ENCODE measurements around the gene RINT1. TPM values are rescaled to one million over a fixed set of nuclear protein-coding genes. Genes with fewer than 3 reads are reported as not detected.
"Not testable (repeated sequence)": the region's sequence is repeated elsewhere in the genome, so short reads cannot be mapped to it uniquely, and the experiment has no call there.

The RINT1 gene
- total RNA-seq, 1 donor from 2014 or later: 25.7 TPM

DNA sequence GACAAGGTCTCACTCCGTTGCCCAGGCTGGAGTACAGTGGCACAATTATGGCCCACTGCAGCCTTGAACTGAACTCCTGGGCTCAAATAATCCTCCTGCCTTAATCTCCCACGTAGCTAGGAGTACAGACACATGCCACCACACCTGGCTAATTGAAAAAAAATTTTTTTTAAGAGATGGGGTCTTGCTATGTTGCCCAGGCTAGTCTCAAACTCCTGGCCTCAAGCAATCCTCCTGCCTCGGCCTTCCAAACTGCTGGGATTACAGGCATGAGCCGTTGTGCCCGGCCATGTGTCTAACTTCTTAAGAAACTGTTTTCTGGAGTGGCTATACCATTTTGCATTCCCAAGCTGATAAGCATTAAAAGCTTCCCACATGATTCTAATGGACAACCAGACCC, 58.8 kb downstream of the RINT1 start:
- H3K4me3 Mint-ChIP-seq (ENCODE audit: low read depth): no peak overlapping the region
- no peaks in the 10 kb centered on the region for H3K9me3 Mint-ChIP-seq
- no peak overlapping the region for H3K27ac Mint-ChIP-seq
- peaks cover 14% of the 10 kb centered on the region for H3K4me1 Mint-ChIP-seq (ENCODE audit: low read depth)
- intact Hi-C loops (cut with micrococcal nuclease): no loop called here
- peaks cover 7% of the 10 kb centered on the region for H3K27me3 Mint-ChIP-seq (ENCODE audit: low read depth)
- no peak for DNase-seq (ENCODE audit: low spot score)
- H3K36me3 Mint-ChIP-seq (ENCODE audit: low read depth): no peaks in the 10 kb centered on the region

DNA sequence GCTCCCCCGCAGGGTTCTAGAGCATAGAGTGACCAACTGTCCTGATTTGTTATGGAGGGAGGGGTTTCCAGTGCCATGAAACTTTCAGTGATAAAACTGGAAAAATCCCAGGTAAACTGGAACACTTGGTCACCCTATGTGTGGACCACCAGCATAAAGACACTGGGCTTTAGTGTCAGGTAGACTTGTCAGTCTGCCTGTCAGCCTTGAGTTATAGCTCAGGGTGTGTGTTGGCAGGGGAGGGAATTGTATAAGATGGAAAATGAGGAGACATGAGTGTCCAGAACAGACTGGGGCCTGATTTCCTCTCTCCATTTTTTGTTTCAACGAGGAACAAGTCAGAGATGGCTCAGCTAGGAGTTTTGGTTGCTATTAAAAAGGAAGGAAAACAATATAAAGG, 59.5 kb downstream of the RINT1 start:
- Mint-ChIP-seq H3K4me1 (ENCODE audit: low read depth) (peaks cover 12% of the 10 kb centered on the region), H3K9me3 (no peaks in the 10 kb centered on the region), H3K36me3 (ENCODE audit: low read depth) (no peaks in the 10 kb centered on the region), H3K27me3 (ENCODE audit: low read depth) (peaks cover 7% of the 10 kb centered on the region), H3K27ac (no peak overlapping the region), H3K4me3 (ENCODE audit: low read depth) (no peak overlapping the region)
- no peak for DNase-seq (ENCODE audit: low spot score)
- intact Hi-C loops (cut with micrococcal nuclease): no loop called here

- no peak for DNase-seq (ENCODE audit: low spot score)
- Mint-ChIP-seq H3K4me3 (ENCODE audit: low read depth) (no peak overlapping the region), H3K27me3 (ENCODE audit: low read depth) (peaks cover 16% of the 10 kb centered on the region), H3K9me3 (no peaks in the 10 kb centered on the region), H3K36me3 (ENCODE audit: low read depth) (no peaks in the 10 kb centered on the region), H3K4me1 (ENCODE audit: low read depth) (peaks cover 7% of the 10 kb centered on the region), H3K27ac (no peak overlapping the region)
- intact Hi-C loops (cut with micrococcal nuclease): no loop called here
Observed at GRCh38 chr7:105594034-105594433, 62.0 kb downstream of the RINT1 start.

- no peak overlapping the region for H3K4me3 Mint-ChIP-seq (ENCODE audit: low read depth)
- H3K4me1 Mint-ChIP-seq (ENCODE audit: low read depth): no peaks in the 10 kb centered on the region
- intact Hi-C loops (cut with micrococcal nuclease): no loop called here
- DNase-seq (ENCODE audit: low spot score): no peak
- peaks cover 19% of the 10 kb centered on the region for H3K27me3 Mint-ChIP-seq (ENCODE audit: low read depth)
- no peaks in the 10 kb centered on the region for H3K36me3 Mint-ChIP-seq (ENCODE audit: low read depth)
- no peak overlapping the region for H3K27ac Mint-ChIP-seq
- no peaks in the 10 kb centered on the region for H3K9me3 Mint-ChIP-seq
Observed at GRCh38 chr7:105596866-105597265, 64.9 kb downstream of the RINT1 start.

DNA sequence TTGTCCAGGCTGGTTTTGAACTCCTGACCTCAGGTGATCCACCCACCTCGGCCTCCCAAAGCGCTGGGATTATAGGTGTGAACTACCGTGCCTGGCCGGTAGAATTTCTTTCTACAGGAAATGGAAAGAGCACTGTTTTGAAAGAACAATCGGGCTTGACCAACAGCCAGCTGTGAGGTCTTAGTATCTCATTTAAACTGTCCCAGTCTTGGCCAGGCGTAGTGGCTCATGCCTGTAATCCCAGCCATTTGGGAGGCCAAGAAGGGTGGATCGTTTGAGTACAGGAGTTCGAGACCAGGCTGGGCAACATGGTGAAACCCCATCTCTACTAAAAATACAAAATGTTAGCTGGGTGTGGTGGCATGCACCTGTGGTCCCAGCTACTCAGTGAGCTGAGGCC, 67.1 kb downstream of the RINT1 start:
- H3K9me3 Mint-ChIP-seq; H3K27ac Mint-ChIP-seq; H3K4me3 Mint-ChIP-seq (ENCODE audit: low read depth); H3K36me3 Mint-ChIP-seq (ENCODE audit: low read depth); DNase-seq (ENCODE audit: low spot score); intact Hi-C loops (cut with micrococcal nuclease); H3K4me1 Mint-ChIP-seq (ENCODE audit: low read depth): not testable (repeated sequence)
- peaks cover 17% of the 10 kb centered on the region for H3K27me3 Mint-ChIP-seq (ENCODE audit: low read depth)

GRCh38 chr7:105599551-105599950, 67.5 kb downstream of the RINT1 start:
- Mint-ChIP-seq H3K27me3 (ENCODE audit: low read depth) (peaks cover 17% of the 10 kb centered on the region), H3K27ac (no peak overlapping the region), H3K36me3 (ENCODE audit: low read depth) (no peaks in the 10 kb centered on the region), H3K9me3 (no peaks in the 10 kb centered on the region), H3K4me1 (ENCODE audit: low read depth) (no peaks in the 10 kb centered on the region), H3K4me3 (ENCODE audit: low read depth) (no peak overlapping the region)
- intact Hi-C loops (cut with micrococcal nuclease): no loop called here
- no peak for DNase-seq (ENCODE audit: low spot score)

GRCh38 chr7:105600720-105601550, 68.9 kb downstream of the RINT1 start:
- H3K27me3 Mint-ChIP-seq (ENCODE audit: low read depth): peaks cover 12% of the 10 kb centered on the region
- H3K4me3 Mint-ChIP-seq (ENCODE audit: low read depth): no peak overlapping the region
- H3K4me1 Mint-ChIP-seq (ENCODE audit: low read depth): no peaks in the 10 kb centered on the region
- no peak for DNase-seq (ENCODE audit: low spot score)
- no peaks in the 10 kb centered on the region for H3K36me3 Mint-ChIP-seq (ENCODE audit: low read depth)
- intact Hi-C loops (cut with micrococcal nuclease): no loop called here
- H3K27ac Mint-ChIP-seq: no peak overlapping the region
- no peaks in the 10 kb centered on the region for H3K9me3 Mint-ChIP-seq

GRCh38 chr7:105602325-105603305, 70.6 kb downstream of the RINT1 start:
- Mint-ChIP-seq H3K36me3 (ENCODE audit: low read depth) (no peaks in the 10 kb centered on the region), H3K9me3 (no peaks in the 10 kb centered on the region), H3K4me1 (ENCODE audit: low read depth) (no peaks in the 10 kb centered on the region), H3K27ac (no peak overlapping the region), H3K4me3 (ENCODE audit: low read depth) (no peak overlapping the region), H3K27me3 (ENCODE audit: low read depth) (peaks cover 7% of the 10 kb centered on the region)
- no peak for DNase-seq (ENCODE audit: low spot score)
- intact Hi-C loops (cut with micrococcal nuclease): no loop called here

GRCh38 chr7:105610165-105610930, 78.3 kb downstream of the RINT1 start:
- no peaks in the 10 kb centered on the region for H3K9me3 Mint-ChIP-seq
- H3K4me1 Mint-ChIP-seq (ENCODE audit: low read depth): no peaks in the 10 kb centered on the region
- H3K27ac Mint-ChIP-seq: no peak overlapping the region
- DNase-seq (ENCODE audit: low spot score): no peak
- no peaks in the 10 kb centered on the region for H3K27me3 Mint-ChIP-seq (ENCODE audit: low read depth)
- no peak overlapping the region for H3K4me3 Mint-ChIP-seq (ENCODE audit: low read depth)
- intact Hi-C loops (cut with micrococcal nuclease): no loop called here
- H3K36me3 Mint-ChIP-seq (ENCODE audit: low read depth): peaks cover 8% of the 10 kb centered on the region

GRCh38 chr7:105611856-105612775, 80.1 kb downstream of the RINT1 start:
- DNase-seq (ENCODE audit: low spot score): no peak
- Mint-ChIP-seq H3K4me1 (ENCODE audit: low read depth) (no peaks in the 10 kb centered on the region), H3K4me3 (ENCODE audit: low read depth) (no peak overlapping the region), H3K36me3 (ENCODE audit: low read depth) (peaks cover 10% of the 10 kb centered on the region), H3K27ac (no peak overlapping the region), H3K27me3 (ENCODE audit: low read depth) (no peaks in the 10 kb centered on the region), H3K9me3 (no peaks in the 10 kb centered on the region)
- intact Hi-C loops (cut with micrococcal nuclease): no loop called here

- intact Hi-C loops (cut with micrococcal nuclease): no loop called here
- H3K4me1 Mint-ChIP-seq (ENCODE audit: low read depth): no peaks in the 10 kb centered on the region
Observed at GRCh38 chr7:105612806-105613205, 80.8 kb downstream of the RINT1 start.

More at GRCh38 chr7:105612806-105613205, 80.8 kb downstream of the RINT1 start:
- Mint-ChIP-seq H3K9me3 (no peaks in the 10 kb centered on the region), H3K27me3 (ENCODE audit: low read depth) (no peaks in the 10 kb centered on the region), H3K27ac (no peak overlapping the region), H3K4me3 (ENCODE audit: low read depth) (no peak overlapping the region), H3K36me3 (ENCODE audit: low read depth) (peaks cover 10% of the 10 kb centered on the region)
- DNase-seq (ENCODE audit: low spot score): no peak
